HG03175 (cell line): ENCODE data around the gene TMEM87A.
"Not testable (repeated sequence)": the region's sequence is repeated elsewhere in the genome, so short reads cannot be mapped to it uniquely, and the experiment has no call there.

Experiments
- ATAC-seq: cut with Tn5 transposase; IDR thresholded peaks from one replicate; pipeline ENCODE4 v1.9.1; 2021; ENCODE audit warnings: mild to moderate bottlenecking, moderate library complexity; ENCODE audit not compliant: unreplicated experiment

The TMEM87A gene

GRCh38 chr15:42272939-42273899 is at the start of gene TMEM87A, which contains the start of gene GANC:
TMEM87A (minus strand) TSS chr15:42273433; CDS start chr15:42273398, 35 bp downstream.
GANC (plus strand) TSS chr15:42273201; CDS start chr15:42274482, 1,281 bp downstream.
- peak; percentile 87 for ATAC-seq

- ATAC-seq, result no peak
These were observed 46.0 kb upstream of the TMEM87A start for GRCh38 chr15:42319206-42319605.

GRCh38 chr15:42316282-42316805 is 43.1 kb upstream of the TMEM87A start:
- not testable (repeated sequence) for ATAC-seq

- no peak for ATAC-seq
These were observed 42.3 kb upstream of the TMEM87A start for GRCh38 chr15:42315521-42315920.

GRCh38 chr15:42314818-42315217 is 41.6 kb upstream of the TMEM87A start:
- ATAC-seq, result no peak

GRCh38 chr15:42313463-42313862 is 40.2 kb upstream of the TMEM87A start:
- no peak for ATAC-seq

- ATAC-seq, result no peak
These were observed 33.4 kb upstream of the TMEM87A start for GRCh38 chr15:42306681-42307080.

- ATAC-seq, result not testable (repeated sequence)
These were observed 27.8 kb upstream of the TMEM87A start for GRCh38 chr15:42301004-42301403.

- no peak for ATAC-seq
These were observed 15.9 kb upstream of the TMEM87A start for GRCh38 chr15:42289166-42289565.

- no peak for ATAC-seq
These were observed 14.7 kb upstream of the TMEM87A start for GRCh38 chr15:42287931-42288330.

GRCh38 chr15:42286445-42287029 is 13.3 kb upstream of the TMEM87A start:
- ATAC-seq, result no peak

- ATAC-seq, result no peak
These were observed 11.8 kb upstream of the TMEM87A start for GRCh38 chr15:42285034-42285433.

GRCh38 chr15:42284551-42284950 is 11.3 kb upstream of the TMEM87A start:
- no peak for ATAC-seq

GRCh38 chr15:42283671-42284070 is 10.4 kb upstream of the TMEM87A start:
- no peak for ATAC-seq

- no peak for ATAC-seq
These were observed 9.7 kb upstream of the TMEM87A start for GRCh38 chr15:42282926-42283325.

GRCh38 chr15:42282344-42282743 is 9.1 kb upstream of the TMEM87A start:
- ATAC-seq, result no peak

GRCh38 chr15:42279234-42279723 is 6.0 kb upstream of the TMEM87A start:
- ATAC-seq, result peak; percentile 79

- ATAC-seq, result no peak
These were observed 3.5 kb upstream of the TMEM87A start for GRCh38 chr15:42276762-42277161.

GRCh38 chr15:42275780-42276391 is 2.7 kb upstream of the TMEM87A start:
- ATAC-seq, result no peak

GRCh38 chr15:42274702-42274989 is 1.4 kb upstream of the TMEM87A start:
- ATAC-seq, result no peak
